ENCODE data around the gene GANAB. TPM values are rescaled to one million over a fixed set of nuclear protein-coding genes. Genes with fewer than 3 reads are reported as not detected.

The GANAB gene
- total RNA-seq, 4 donors from 2014 or later, result 158 to 297 (median 201) TPM

- intact Hi-C loops (cut with DNase I), result no loop called here
- Histone ChIP-seq H3K4me1 (peaks cover 4 to 8% of the 10 kb centered on the region in 2 donors), H3K9me3 (no peaks in the 10 kb centered on the region), H3K36me3 (peaks cover 0 to 22% of the 10 kb centered on the region in 2 donors), H3K27ac (peak overlapping the region in 1 of 3 donors; percentile 27), H3K27me3 (no peaks in the 10 kb centered on the region), H3K4me3 (replicated peaks in 1 of 3) (peak overlapping the region in 1 of 3 donors; percentile 23)
- no peak for TF ChIP-seq CTCF (IDR thresholded peaks at IDR 0.05)
- TF ChIP-seq POLR2A (IDR thresholded peaks at IDR 0.05), result no peak
- whole genome bisulfite sequencing, 2 donors, result 41 to 58% methylated on average over 12 to 36 of the region's 74 CpGs
- DNase-seq, result no peak
These were observed 41.3 kb upstream of the GANAB start for GRCh38 chr11:62687508-62688396.

DNA sequence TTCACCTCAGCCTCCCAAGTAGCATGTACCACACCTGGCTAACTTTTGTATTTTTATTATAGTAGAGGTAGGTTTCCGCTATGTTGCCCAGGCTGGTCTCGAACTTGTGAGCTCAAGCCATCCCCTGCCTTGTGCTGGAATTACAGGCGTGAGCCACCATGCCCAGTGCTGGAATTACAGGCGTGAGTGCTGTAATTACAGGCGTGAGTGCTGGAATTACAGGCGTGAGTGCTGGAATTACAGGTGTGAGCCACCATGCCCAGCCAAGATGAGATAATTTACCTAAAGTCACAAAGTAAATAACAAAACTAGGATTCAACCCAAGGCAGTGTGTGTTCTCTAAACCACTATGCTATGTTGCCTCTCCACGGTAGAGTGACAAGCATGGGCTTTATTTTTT is 36.1 kb upstream of the GANAB start:
- Histone ChIP-seq H3K4me1 (peaks cover 6 to 14% of the 10 kb centered on the region in 2 donors), H3K9me3 (no peaks in the 10 kb centered on the region), H3K27ac (no peak overlapping the region), H3K4me3 (replicated peaks in 1 of 3) (no peak overlapping the region), H3K36me3 (peaks cover 1 to 3% of the 10 kb centered on the region in 2 donors), H3K27me3 (no peaks in the 10 kb centered on the region)
- no peak for TF ChIP-seq POLR2A (IDR thresholded peaks at IDR 0.05)
- no peak for TF ChIP-seq CTCF (IDR thresholded peaks at IDR 0.05)
- intact Hi-C loops (cut with DNase I), result no loop called here
- 90 to 92% methylated on average over 6 to 7 of the region's 7 CpGs for WGBS, 2 donors
- no peak for DNase-seq

DNA sequence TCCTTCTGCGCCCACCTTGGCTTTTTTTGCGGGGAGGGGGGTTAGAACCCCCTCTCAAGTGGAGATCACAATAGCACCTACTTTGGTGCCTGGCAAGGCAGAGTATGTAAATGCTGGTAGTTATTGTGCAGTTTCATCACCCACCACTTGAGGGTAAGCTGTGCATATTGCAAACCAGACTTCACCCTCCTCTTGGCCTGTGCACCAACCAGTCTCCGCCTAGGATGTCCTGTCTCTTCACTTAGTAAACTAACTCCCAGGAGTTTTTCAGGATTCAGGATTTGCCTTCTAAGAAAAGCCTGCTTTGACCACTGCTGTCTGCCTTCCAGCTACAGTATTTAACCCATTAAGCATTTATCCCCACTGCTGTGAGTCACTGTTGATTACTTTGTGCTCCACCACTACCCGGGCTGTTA is 34.4 kb upstream of the GANAB start:
- intact Hi-C loops (cut with DNase I), result no loop called here
- H3K27ac ChIP-seq, result no peak overlapping the region

GRCh38 chr11:62678770-62679696 is 32.6 kb upstream of the GANAB start, which contains the start of gene UBXN1:
Gene UBXN1, minus strand, starts transcription at chr11:62679073. Its CDS starts 150 bp downstream, at chr11:62678923.
- WGBS, 2 donors, result 10 to 40% methylated on average over 10 to 33 of the region's 55 CpGs
- Histone ChIP-seq H3K9me3 (no peaks in the 10 kb centered on the region), H3K36me3 (peaks cover 12% of the 10 kb centered on the region in 2 donors), H3K4me1 (peaks cover 6 to 20% of the 10 kb centered on the region in 2 donors), H3K27ac (peak within 1 kb of the TSS; percentile 77 to 82 (median 80)), H3K4me3 (replicated peaks in 1 of 3) (peak within 1 kb of the TSS; percentile 69 to 98 (median 82)), H3K27me3 (no peaks in the 10 kb centered on the region)
- TF ChIP-seq POLR2A (IDR thresholded peaks at IDR 0.05) (peak in 1 of 2 donors; percentile 58), CTCF (IDR thresholded peaks at IDR 0.05) (peak in 1 of 6 experiments; percentile 10)
- intact Hi-C loops (cut with DNase I), result no loop called here
- DNase-seq, result peak; percentile 88

More for the DNA sequence above, 34.4 kb upstream of the GANAB start:
- TF ChIP-seq POLR2A (IDR thresholded peaks at IDR 0.05), result no peak
- TF ChIP-seq CTCF (IDR thresholded peaks at IDR 0.05), result peak in 3 of 6 experiments; percentile 16 to 30 (median 20)
- no peak for DNase-seq
- WGBS, 2 donors, result 48 to 68% methylated on average over 3 to 4 of the region's 4 CpGs
- H3K36me3 ChIP-seq, result peaks cover 12% of the 10 kb centered on the region in 2 donors
- H3K4me3 ChIP-seq (replicated peaks in 1 of 3), result no peak overlapping the region
- no peaks in the 10 kb centered on the region for H3K9me3 ChIP-seq
- H3K27me3 ChIP-seq, result no peaks in the 10 kb centered on the region
- peaks cover 6 to 20% of the 10 kb centered on the region in 2 donors for H3K4me1 ChIP-seq

All from thyroid gland (tissue), 4 donors.